ENCODE data around the gene ZSCAN25. TPM values are rescaled to one million over a fixed set of nuclear protein-coding genes. Genes with fewer than 3 reads are reported as not detected.

The ZSCAN25 gene
- polyA plus RNA-seq, 1 donor from 2014 or later, result 12.2 TPM

- Histone ChIP-seq H3K27ac (ENCODE audit: low read length) (no peak overlapping the region), H3K27me3 (ENCODE audit: insufficient read depth, low read depth, low read length) (no peaks in the 10 kb centered on the region), H3K9me2 (ENCODE audit: insufficient read depth, low read length) (no peaks in the 10 kb centered on the region), H3K36me3 (ENCODE audit: insufficient read depth, low read length) (no peaks in the 10 kb centered on the region), H3K4me3 (ENCODE audit: low read length) (no peak overlapping the region), H3K9ac (ENCODE audit: low read length) (no peak overlapping the region), H2AFZ (ENCODE audit: low read depth, low read length) (no peak overlapping the region), H3F3A (ENCODE audit: insufficient read depth, low read length, poor library complexity, severe bottlenecking) (no peaks in the 10 kb centered on the region), H3K9me3 (ENCODE audit: low read length) (no peaks in the 10 kb centered on the region), H4K20me1 (ENCODE audit: insufficient read depth) (no peaks in the 10 kb centered on the region), H3K4me2 (ENCODE audit: low read length) (no peak overlapping the region), H3K79me2 (replicated peaks; ENCODE audit: insufficient read depth, low read length) (no peaks in the 10 kb centered on the region)
- no peak for TF ChIP-seq EZH2 (IDR thresholded peaks at IDR 0.05; ENCODE audit: borderline replicate concordance, insufficient read depth, low read length, poor library complexity, severe bottlenecking)
Measured at GRCh38 chr7:99606531-99606930, 10.2 kb upstream of the ZSCAN25 start.

DNA sequence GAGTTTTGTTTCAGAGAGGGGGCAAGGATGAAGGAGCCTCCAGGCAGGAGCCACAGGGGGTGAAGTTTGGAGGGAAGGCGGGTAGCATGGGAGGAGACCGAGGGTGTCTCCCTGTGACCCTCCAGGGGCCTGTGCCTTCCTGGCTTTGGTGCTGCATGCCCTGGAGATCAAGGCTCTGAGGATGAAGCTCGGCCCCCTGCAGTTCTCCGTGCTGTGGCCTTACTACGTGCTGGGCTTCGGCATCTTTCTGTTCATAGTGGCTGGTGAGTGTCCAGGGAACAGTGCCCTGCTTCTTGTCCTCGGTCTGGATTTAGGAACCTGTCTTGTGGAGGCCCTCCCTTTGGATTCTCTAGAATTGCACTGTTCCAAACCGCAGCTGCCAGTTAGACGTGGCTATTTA lies 9.2 kb upstream of the ZSCAN25 start:
- Histone ChIP-seq H4K20me1 (ENCODE audit: insufficient read depth) (no peaks in the 10 kb centered on the region), H3K9ac (ENCODE audit: low read length) (no peak overlapping the region), H3K4me2 (ENCODE audit: low read length) (no peak overlapping the region), H3K79me2 (replicated peaks; ENCODE audit: insufficient read depth, low read length) (no peaks in the 10 kb centered on the region), H3K27me3 (ENCODE audit: insufficient read depth, low read depth, low read length) (no peaks in the 10 kb centered on the region), H3K9me2 (ENCODE audit: insufficient read depth, low read length) (no peaks in the 10 kb centered on the region), H3K36me3 (ENCODE audit: insufficient read depth, low read length) (no peaks in the 10 kb centered on the region), H3F3A (ENCODE audit: insufficient read depth, low read length, poor library complexity, severe bottlenecking) (no peaks in the 10 kb centered on the region), H3K4me3 (ENCODE audit: low read length) (no peak overlapping the region), H2AFZ (ENCODE audit: low read depth, low read length) (no peak overlapping the region), H3K27ac (ENCODE audit: low read length) (no peak overlapping the region), H3K9me3 (ENCODE audit: low read length) (no peaks in the 10 kb centered on the region)
- TF ChIP-seq POLR2AphosphoS5 (IDR thresholded peaks at IDR 0.05) (no peak), EZH2 (IDR thresholded peaks at IDR 0.05; ENCODE audit: borderline replicate concordance, insufficient read depth, low read length, poor library complexity, severe bottlenecking) (no peak), RAD21 (conservative IDR thresholded peaks at IDR 0.05) (no peak), CTCF (IDR thresholded peaks at IDR 0.05; ENCODE audit: poor library complexity, severe bottlenecking) (no peak), MXI1 (conservative IDR thresholded peaks at IDR 0.05; ENCODE audit: poor library complexity, severe bottlenecking) (no peak)

DNA sequence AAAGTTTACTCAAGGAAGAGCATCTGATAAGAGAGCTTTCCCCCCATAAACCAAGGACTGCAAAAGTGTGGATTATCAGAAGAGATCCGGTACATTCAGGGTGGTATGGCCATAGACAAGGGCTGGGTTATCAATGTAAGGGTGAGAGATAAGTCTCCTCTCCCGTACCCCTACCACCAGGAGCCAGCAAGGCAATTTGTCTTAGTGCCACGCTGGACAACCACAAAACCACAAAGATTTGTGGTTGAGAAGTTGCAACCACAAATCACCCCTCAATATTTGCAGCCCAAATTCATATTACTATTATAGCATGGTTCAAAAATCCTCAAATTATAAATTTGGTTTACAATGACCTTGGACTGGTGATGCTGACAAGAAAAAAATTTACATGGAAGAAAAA lies 2.3 kb upstream of the ZSCAN25 start:
- Histone ChIP-seq H3K36me3 (ENCODE audit: insufficient read depth, low read length) (no peaks in the 10 kb centered on the region), H3K27me3 (ENCODE audit: insufficient read depth, low read depth, low read length) (no peaks in the 10 kb centered on the region), H3K9me2 (ENCODE audit: insufficient read depth, low read length) (no peaks in the 10 kb centered on the region), H3K79me2 (replicated peaks; ENCODE audit: insufficient read depth, low read length) (peaks cover 16% of the 10 kb centered on the region), H3K4me2 (ENCODE audit: low read length) (no peak overlapping the region), H3F3A (ENCODE audit: insufficient read depth, low read length, poor library complexity, severe bottlenecking) (no peaks in the 10 kb centered on the region), H3K27ac (ENCODE audit: low read length) (no peak overlapping the region), H3K4me3 (ENCODE audit: low read length) (no peak overlapping the region), H3K9ac (ENCODE audit: low read length) (no peak overlapping the region), H3K9me3 (ENCODE audit: low read length) (no peaks in the 10 kb centered on the region), H4K20me1 (ENCODE audit: insufficient read depth) (no peaks in the 10 kb centered on the region), H2AFZ (ENCODE audit: low read depth, low read length) (no peak overlapping the region)
- TF ChIP-seq CTCF (IDR thresholded peaks at IDR 0.05; ENCODE audit: poor library complexity, severe bottlenecking), result no peak
- no peak for TF ChIP-seq POLR2AphosphoS5 (IDR thresholded peaks at IDR 0.05)
- TF ChIP-seq EZH2 (IDR thresholded peaks at IDR 0.05; ENCODE audit: borderline replicate concordance, insufficient read depth, low read length, poor library complexity, severe bottlenecking), result no peak
- no peak for TF ChIP-seq MXI1 (conservative IDR thresholded peaks at IDR 0.05; ENCODE audit: poor library complexity, severe bottlenecking)
- TF ChIP-seq SMC3 (conservative IDR thresholded peaks at IDR 0.05; ENCODE audit: poor library complexity), result no peak
- TF ChIP-seq TAF1 (IDR thresholded peaks at IDR 0.05; ENCODE audit: low read depth), result no peak
- no peak for TF ChIP-seq RAD21 (conservative IDR thresholded peaks at IDR 0.05)
- no peak for TF ChIP-seq EP300 (conservative IDR thresholded peaks at IDR 0.05; ENCODE audit: poor library complexity, severe bottlenecking)
- no peak for TF ChIP-seq REST (IDR thresholded peaks at IDR 0.05; ENCODE audit: borderline replicate concordance)

Data from neural cell (in vitro differentiated cells).